KMS-11 (cell line): ENCODE data around the gene ZNF532.

Experiments used
- H2AFZ ChIP-seq: fragments of 200-600 bp; sonication (generic); 2 replicates; pipeline ENCODE4 v1.6.1; 2016; ENCODE audit warnings: antibody characterized with exemption, mixed run types, low read depth
- H3K27ac ChIP-seq: fragments of 200-600 bp; sonication (generic); 2 replicates; pipeline ENCODE4 v1.6.1; 2016; ENCODE audit warnings: mild to moderate bottlenecking, mixed run types
- H3K27me3 ChIP-seq: fragments of 200-600 bp; sonication (generic); 2 replicates; pipeline ENCODE4 v1.6.1; 2017; ENCODE audit warnings: mild to moderate bottlenecking, low read depth, mixed run types, moderate library complexity; ENCODE audit not compliant: insufficient read depth
- H3K36me3 ChIP-seq: fragments of 200-600 bp; sonication (generic); 2 replicates; pipeline ENCODE4 v1.6.1; 2017; ENCODE audit warnings: mild to moderate bottlenecking, mixed run types; ENCODE audit not compliant: insufficient read depth
- H3K4me1 ChIP-seq: fragments of 200-600 bp; sonication (generic); 2 replicates; pipeline ENCODE4 v1.6.1; 2016; ENCODE audit warnings: mild to moderate bottlenecking, low read depth, mixed run types; ENCODE audit not compliant: poor library complexity, severe bottlenecking
- H3K4me2 ChIP-seq: fragments of 200-600 bp; sonication (generic); 2 replicates; pipeline ENCODE4 v1.7.0; 2016; ENCODE audit warnings: mild to moderate bottlenecking, mixed run types
- H3K4me3 ChIP-seq: fragments of 200-600 bp; sonication (generic); IDR thresholded peaks from 2 replicates; pipeline ENCODE4 v1.6.1; 2017; ENCODE audit warnings: low read depth, low read length, mixed read lengths; ENCODE audit not compliant: insufficient read depth
- H3K79me2 ChIP-seq: fragments of 200-600 bp; sonication (generic); 2 replicates; pipeline ENCODE4 v1.6.1; 2016; ENCODE audit warnings: low read depth, mixed run types; ENCODE audit not compliant: insufficient read depth
- H3K9ac ChIP-seq: fragments of 200-600 bp; sonication (generic); 2 replicates; pipeline ENCODE4 v1.6.1; 2016; ENCODE audit warnings: mild to moderate bottlenecking, mixed run types
- H4K20me1 ChIP-seq: fragments of 200-600 bp; sonication (generic); 2 replicates; pipeline ENCODE4 v1.6.1; 2016; ENCODE audit warnings: mild to moderate bottlenecking, mixed run types; ENCODE audit not compliant: insufficient read depth
- CTCF ChIP-seq: fragments of 200-600 bp; sonication (generic); conservative IDR thresholded peaks from 2 replicates; pipeline ENCODE4 v1.6.1; 2017; ENCODE audit warnings: low read depth, mild to moderate bottlenecking, antibody characterized with exemption, low read length, moderate library complexity, mixed read lengths

The ZNF532 gene

DNA sequence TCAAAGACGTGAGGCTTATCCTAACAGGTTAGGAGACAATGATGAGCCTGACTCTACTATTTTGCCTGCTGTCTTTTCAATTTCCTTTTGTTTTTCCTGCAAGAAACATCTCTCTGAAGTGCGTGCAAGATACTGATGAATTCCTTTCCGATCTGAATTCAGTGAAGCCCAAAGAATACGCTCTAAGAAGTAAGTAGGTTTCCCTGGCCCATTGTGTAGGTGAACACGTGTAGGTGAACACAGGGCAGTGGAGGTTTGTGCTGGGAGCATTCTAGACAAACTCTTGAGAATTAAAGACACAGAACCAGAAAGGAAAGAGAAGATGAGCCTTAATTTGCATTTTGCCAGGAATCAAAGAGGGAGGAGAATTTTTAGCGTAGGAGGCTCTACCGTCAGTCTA, 132.0 kb downstream of the ZNF532 start:
- H3K4me3 ChIP-seq: no peak overlapping the region

GRCh38 chr18:58997811-58998337, 133.2 kb downstream of the ZNF532 start:
- no peaks in the 10 kb centered on the region for H3K79me2 ChIP-seq
- H3K9ac ChIP-seq: no peak overlapping the region
- H4K20me1 ChIP-seq: no peaks in the 10 kb centered on the region
- no peak overlapping the region for H2AFZ ChIP-seq
- no peak overlapping the region for H3K4me2 ChIP-seq
- no peak overlapping the region for H3K4me3 ChIP-seq
- no peaks in the 10 kb centered on the region for H3K36me3 ChIP-seq
- H3K4me1 ChIP-seq: no peaks in the 10 kb centered on the region
- no peak overlapping the region for H3K27ac ChIP-seq
- H3K27me3 ChIP-seq: no peaks in the 10 kb centered on the region
- TF ChIP-seq CTCF: no peak

More for the DNA sequence above, 132.0 kb downstream of the ZNF532 start:
- Histone ChIP-seq H3K36me3 (no peaks in the 10 kb centered on the region), H3K4me2 (no peak overlapping the region), H3K9ac (no peak overlapping the region), H3K4me1 (no peaks in the 10 kb centered on the region), H4K20me1 (no peaks in the 10 kb centered on the region), H3K27me3 (no peaks in the 10 kb centered on the region), H3K79me2 (no peaks in the 10 kb centered on the region), H3K27ac (no peak overlapping the region), H2AFZ (no peak overlapping the region)
- TF ChIP-seq CTCF: no peak

DNA sequence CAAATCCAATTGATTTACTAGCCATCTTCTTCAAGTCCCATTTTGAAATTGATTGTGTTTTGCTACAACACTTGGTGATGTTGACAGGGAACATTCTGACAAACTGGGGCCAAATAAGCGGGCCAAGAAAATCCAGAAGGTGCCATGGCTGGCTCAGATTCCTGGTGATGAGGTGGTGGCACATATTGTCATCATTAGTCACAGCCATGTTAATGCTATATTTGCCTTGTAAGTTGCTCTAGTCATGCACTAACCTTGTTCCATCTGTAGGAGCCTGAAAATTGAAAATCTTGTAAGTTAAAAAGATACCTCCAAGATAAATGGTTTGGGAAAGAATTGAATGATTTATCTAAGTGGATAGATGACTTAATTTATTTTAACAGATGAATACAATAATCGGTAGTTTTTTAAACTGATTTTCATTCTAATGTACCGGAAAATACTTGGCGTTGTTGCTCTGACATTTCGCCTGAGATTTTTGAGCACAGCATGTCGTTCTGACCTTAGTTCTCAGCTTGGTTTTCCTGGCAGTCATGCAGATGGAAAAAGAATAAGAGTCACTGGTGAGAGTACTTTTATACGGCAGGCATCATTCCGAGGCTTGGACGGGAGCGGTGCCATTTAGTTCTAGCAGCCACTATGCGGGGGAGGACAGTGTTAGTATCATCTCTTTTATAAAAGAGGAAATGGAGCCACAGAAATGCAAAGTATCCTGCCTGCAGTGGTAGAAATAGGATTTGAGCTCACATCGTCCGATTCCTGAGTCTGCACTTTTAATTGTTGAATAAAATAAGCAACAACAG, 133.9 kb downstream of the ZNF532 start:
- Histone ChIP-seq H3K4me3 (no peak overlapping the region), H4K20me1 (no peaks in the 10 kb centered on the region), H3K27ac (no peak overlapping the region), H3K27me3 (no peaks in the 10 kb centered on the region), H2AFZ (no peak overlapping the region), H3K4me1 (no peaks in the 10 kb centered on the region), H3K79me2 (no peaks in the 10 kb centered on the region), H3K4me2 (no peak overlapping the region), H3K9ac (no peak overlapping the region), H3K36me3 (no peaks in the 10 kb centered on the region)
- TF ChIP-seq CTCF: no peak

GRCh38 chr18:59001166-59001565, 136.5 kb downstream of the ZNF532 start:
- Histone ChIP-seq H3K27ac (no peak overlapping the region), H4K20me1 (no peaks in the 10 kb centered on the region), H3K9ac (no peak overlapping the region), H3K27me3 (no peaks in the 10 kb centered on the region), H3K4me2 (no peak overlapping the region), H3K79me2 (no peaks in the 10 kb centered on the region), H2AFZ (no peak overlapping the region), H3K4me3 (no peak overlapping the region), H3K4me1 (no peaks in the 10 kb centered on the region), H3K36me3 (no peaks in the 10 kb centered on the region)
- TF ChIP-seq CTCF: no peak
